Mucosa of rectum (tissue), 2 donors: ENCODE data around the gene FBXL22.

Experiments
- H3K27ac ChIP-seq, 2 donors: one replicate each; pipeline ENCODE4 v1.7.0; 2013; ENCODE audit warnings: inconsistent platforms in 2 of 2, low read depth in 2 of 2, low read length in 2 of 2
- H3K27me3 ChIP-seq, 2 donors: one replicate each; pipeline ENCODE4 v1.7.0; 2013; ENCODE audit warnings: low read length in 2 of 2; ENCODE audit not compliant: control insufficient read depth in 2 of 2, insufficient read depth in 2 of 2
- H3K36me3 ChIP-seq, 2 donors: one replicate each; pipeline ENCODE4 v1.7.0; 2013; ENCODE audit warnings: low read length in 2 of 2; ENCODE audit not compliant: control insufficient read depth in 2 of 2, insufficient read depth in 2 of 2
- H3K4me1 ChIP-seq, 2 donors: one replicate each; pipeline ENCODE4 v1.7.0; 2013; ENCODE audit warnings: low read length in 2 of 2, mild to moderate bottlenecking in 1 of 2; ENCODE audit not compliant: control insufficient read depth in 2 of 2, insufficient read depth in 2 of 2
- H3K4me3 ChIP-seq, 2 donors: one replicate each; pipeline ENCODE4 v1.7.0; 2013; ENCODE audit warnings: low read length in 2 of 2
- H3K9ac ChIP-seq, 2 donors: one replicate each; pipeline ENCODE4 v1.7.0; 2013; ENCODE audit warnings: low read length in 2 of 2, low read depth in 1 of 2, mild to moderate bottlenecking in 1 of 2
- H3K9me3 ChIP-seq, 2 donors: one replicate each; pipeline ENCODE4 v1.7.0; 2013; ENCODE audit warnings: low read length in 2 of 2; ENCODE audit not compliant: control insufficient read depth in 2 of 2
- donor health status: healthy.
- donor health status: Normal muscosa, but diverticular disease.

FBXL22 gene

GRCh38 chr15:63593705-63594671 lies 3.2 kb upstream of the FBXL22 start:
- H3K9ac ChIP-seq: no peak overlapping the region
- H3K4me1 ChIP-seq: peaks cover 23 to 26% of the 10 kb centered on the region in 2 donors
- peaks cover 28 to 43% of the 10 kb centered on the region in 2 donors for H3K36me3 ChIP-seq

GRCh38 chr15:63595065-63595464 lies 2.1 kb upstream of the FBXL22 start:
- no peak overlapping the region for H3K9ac ChIP-seq
- peaks cover 33 to 36% of the 10 kb centered on the region in 2 donors for H3K4me1 ChIP-seq
- peaks cover 23 to 33% of the 10 kb centered on the region in 2 donors for H3K36me3 ChIP-seq
- no peak overlapping the region for H3K4me3 ChIP-seq
- no peaks in the 10 kb centered on the region for H3K27me3 ChIP-seq
- no peak overlapping the region for H3K27ac ChIP-seq
- H3K9me3 ChIP-seq: no peaks in the 10 kb centered on the region

More at GRCh38 chr15:63593705-63594671, 3.2 kb upstream of the FBXL22 start:
- Histone ChIP-seq H3K4me3 (no peak overlapping the region), H3K27me3 (no peaks in the 10 kb centered on the region), H3K9me3 (no peaks in the 10 kb centered on the region), H3K27ac (no peak overlapping the region)

DNA sequence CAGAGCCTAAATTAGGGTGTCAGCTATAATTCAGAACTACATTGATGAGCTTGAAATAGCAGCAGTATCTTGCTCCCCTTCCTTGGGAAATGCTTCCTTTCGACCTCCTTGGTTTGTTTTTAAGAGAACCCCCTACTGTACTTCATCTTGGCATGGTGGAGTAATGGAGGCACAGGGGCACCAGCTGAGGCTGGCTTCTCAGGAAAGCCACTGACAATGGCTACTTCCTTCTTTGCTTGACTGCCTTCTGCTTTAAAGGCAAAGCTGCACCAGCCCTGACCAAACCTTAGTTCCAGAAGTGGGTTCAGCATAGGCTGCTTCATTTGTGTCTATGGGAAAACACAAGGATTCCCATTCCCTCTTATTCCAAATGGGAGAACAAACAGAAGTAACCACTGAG lies 1.5 kb upstream of the FBXL22 start:
- peaks cover 18 to 27% of the 10 kb centered on the region in 2 donors for H3K36me3 ChIP-seq
- H3K4me1 ChIP-seq: peaks cover 38 to 41% of the 10 kb centered on the region in 2 donors
- no peak overlapping the region for H3K9ac ChIP-seq
- no peaks in the 10 kb centered on the region for H3K9me3 ChIP-seq
- H3K27me3 ChIP-seq: no peaks in the 10 kb centered on the region
- H3K4me3 ChIP-seq: no peak overlapping the region
- peak overlapping the region in 1 of 2 donors; percentile 94 for H3K27ac ChIP-seq

DNA sequence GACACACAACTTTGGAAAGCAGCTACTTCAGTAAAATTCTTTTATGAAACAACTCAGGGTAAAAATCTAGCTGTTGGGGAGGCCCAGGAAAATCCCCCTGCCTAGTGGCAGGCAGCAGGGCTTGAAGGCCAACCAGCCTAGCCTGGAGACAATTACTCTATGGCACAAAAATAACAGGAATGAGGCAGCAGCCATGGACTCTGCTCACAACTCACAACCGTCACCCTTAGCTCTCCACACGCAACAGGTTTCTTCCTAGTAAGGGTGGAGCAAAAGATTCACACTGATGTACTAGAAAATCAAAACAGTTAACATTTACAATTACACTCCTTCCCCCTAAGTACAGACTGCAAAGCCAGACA lies 530 bp upstream of the FBXL22 start:
- Histone ChIP-seq H3K27ac (peak overlapping the region; percentile 90 to 94), H3K36me3 (peaks cover 10 to 17% of the 10 kb centered on the region in 2 donors), H3K9ac (peak overlapping the region in 1 of 2 donors; percentile 91), H3K4me3 (peak overlapping the region in 1 of 2 donors; percentile 14), H3K9me3 (no peaks in the 10 kb centered on the region), H3K27me3 (no peaks in the 10 kb centered on the region), H3K4me1 (peaks cover 39 to 41% of the 10 kb centered on the region in 2 donors)

DNA sequence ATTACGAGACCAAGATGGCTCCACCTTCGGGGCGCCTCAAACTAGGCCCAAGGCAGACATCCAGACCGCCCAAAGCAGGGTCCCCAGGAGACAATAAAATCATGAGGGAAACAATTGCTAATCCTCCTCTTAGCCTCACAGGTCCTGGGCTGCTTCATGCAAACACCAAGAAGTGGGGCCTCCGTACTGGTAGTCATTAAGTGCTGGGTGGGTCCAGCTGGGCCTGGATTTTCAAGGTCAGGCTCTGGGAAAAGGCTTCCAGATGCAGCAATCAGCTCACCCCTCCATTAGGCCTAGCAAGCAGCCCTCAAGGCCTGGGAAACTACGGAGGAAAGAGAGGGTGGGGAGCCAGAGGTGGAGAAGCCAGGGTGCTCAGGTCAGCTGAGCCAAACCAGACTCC lies 634 bp downstream of the FBXL22 start:
- H3K9me3 ChIP-seq: no peaks in the 10 kb centered on the region
- no peaks in the 10 kb centered on the region for H3K27me3 ChIP-seq
- peak overlapping the region; percentile 41 to 91 for H3K9ac ChIP-seq
- peak overlapping the region in 1 of 2 donors; percentile 82 for H3K4me3 ChIP-seq
- H3K27ac ChIP-seq: peak overlapping the region; percentile 90 to 94
- peaks cover 8 to 13% of the 10 kb centered on the region in 2 donors for H3K36me3 ChIP-seq
- peaks cover 44 to 45% of the 10 kb centered on the region in 2 donors for H3K4me1 ChIP-seq

DNA sequence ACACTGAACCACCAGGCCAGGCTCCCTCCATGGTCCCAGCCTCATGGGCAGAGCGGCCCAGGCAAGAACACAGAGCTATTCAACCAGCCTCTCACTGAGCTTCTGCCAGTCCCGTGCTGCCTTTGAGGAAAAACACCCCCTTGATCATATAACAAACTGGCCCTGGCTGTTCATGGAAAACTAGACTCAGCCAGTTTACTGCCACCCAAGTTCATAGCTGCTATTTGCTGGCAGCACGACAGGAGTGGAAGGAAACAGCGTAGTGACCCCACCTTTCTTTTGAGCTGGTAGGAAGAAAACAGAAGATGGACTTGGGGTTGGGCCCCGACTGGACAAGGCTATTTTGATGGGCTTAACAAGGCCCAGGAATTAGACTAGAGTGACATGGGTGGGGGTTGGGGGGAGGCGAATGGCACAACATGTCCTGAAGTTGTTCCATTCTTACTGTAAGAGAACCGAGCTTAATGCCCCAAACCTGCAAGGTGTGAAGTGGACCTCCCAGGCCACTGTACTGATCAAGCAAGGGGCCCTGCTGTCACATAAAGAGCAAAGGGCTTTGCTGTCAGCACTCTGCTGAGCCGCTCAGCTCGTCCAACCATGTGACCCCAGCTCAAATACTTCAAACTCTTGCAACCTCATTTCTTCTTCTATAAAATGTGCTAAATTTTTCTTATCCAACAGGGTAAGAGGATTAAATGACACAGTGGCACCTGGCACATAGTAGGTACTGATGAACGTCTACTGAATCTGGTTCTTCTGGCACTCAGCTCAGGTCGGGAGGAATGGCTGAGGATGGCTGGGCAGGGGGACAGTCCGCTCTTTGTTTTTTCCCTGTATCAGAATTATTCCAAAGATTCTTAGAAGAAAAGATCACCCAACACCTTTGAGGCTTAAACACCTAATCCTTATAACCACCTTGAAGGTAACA lies 1.6 kb downstream of the FBXL22 start:
- Histone ChIP-seq H3K4me1 (peaks cover 44 to 45% of the 10 kb centered on the region in 2 donors), H3K27ac (peak overlapping the region; percentile 90 to 94), H3K4me3 (peak overlapping the region; percentile 82 to 86), H3K36me3 (peaks cover 0 to 4% of the 10 kb centered on the region in 2 donors), H3K9me3 (no peaks in the 10 kb centered on the region), H3K27me3 (no peaks in the 10 kb centered on the region), H3K9ac (peak overlapping the region; percentile 56 to 91)

- Histone ChIP-seq H3K36me3 (no peaks in the 10 kb centered on the region), H3K9ac (peak overlapping the region; percentile 85 to 91), H3K27me3 (no peaks in the 10 kb centered on the region), H3K9me3 (no peaks in the 10 kb centered on the region), H3K27ac (peak overlapping the region; percentile 90 to 94), H3K4me1 (peaks cover 44 to 45% of the 10 kb centered on the region in 2 donors), H3K4me3 (peak overlapping the region; percentile 82 to 86)
These were observed 2.3 kb downstream of the FBXL22 start for GRCh38 chr15:63599401-63600000.

DNA sequence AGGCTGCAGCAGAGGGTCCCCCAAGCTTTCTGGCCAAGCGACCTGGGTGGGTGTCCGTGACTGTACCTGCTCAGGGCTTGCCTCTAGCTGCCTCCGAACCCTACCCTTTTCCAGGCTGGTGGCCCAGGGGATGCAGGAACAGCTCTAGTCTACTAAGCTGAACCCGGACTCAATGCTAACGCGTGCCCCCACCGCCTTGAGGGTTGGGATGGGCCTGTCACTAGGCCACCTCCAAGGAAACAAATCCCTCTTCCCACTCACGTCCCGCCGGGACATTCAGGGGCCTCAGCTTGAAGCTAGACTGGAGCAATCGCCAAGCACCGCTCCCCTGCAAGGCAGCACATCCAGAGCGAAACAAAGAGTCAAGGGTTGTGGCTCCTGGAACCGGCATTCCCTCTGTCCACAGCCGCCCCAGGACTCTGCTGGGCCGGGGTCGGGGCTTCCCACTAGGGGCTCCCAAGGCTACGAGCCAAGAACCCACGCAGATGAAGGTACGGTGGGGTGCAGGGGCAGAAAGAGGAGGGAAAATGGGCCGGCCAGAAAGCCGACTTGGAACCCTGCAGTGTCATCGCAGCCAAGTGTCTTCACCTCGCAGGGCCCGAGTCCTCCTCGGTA lies 2.9 kb downstream of the FBXL22 start:
- Histone ChIP-seq H3K4me3 (peak overlapping the region; percentile 82 to 86), H3K9me3 (no peaks in the 10 kb centered on the region), H3K4me1 (peaks cover 44 to 45% of the 10 kb centered on the region in 2 donors), H3K9ac (peak overlapping the region; percentile 85 to 91), H3K27me3 (no peaks in the 10 kb centered on the region), H3K36me3 (no peaks in the 10 kb centered on the region), H3K27ac (peak overlapping the region; percentile 90 to 94)

GRCh38 chr15:63600616-63601025 lies 3.4 kb downstream of the FBXL22 start:
- H3K27me3 ChIP-seq: no peaks in the 10 kb centered on the region
- peak overlapping the region; percentile 82 to 86 for H3K4me3 ChIP-seq
- no peaks in the 10 kb centered on the region for H3K9me3 ChIP-seq
- H3K9ac ChIP-seq: peak overlapping the region; percentile 89 to 91
- peaks cover 44 to 45% of the 10 kb centered on the region in 2 donors for H3K4me1 ChIP-seq
- no peaks in the 10 kb centered on the region for H3K36me3 ChIP-seq
- peak overlapping the region; percentile 90 to 94 for H3K27ac ChIP-seq
